HepG2 (cell line): ENCODE data around the gene ZNF714. TPM values are rescaled to one million over a fixed set of nuclear protein-coding genes. Genes with fewer than 3 reads are reported as not detected.

ENCODE experiments used
- ESRRA ChIP-seq: sonication (generic); formaldehyde crosslinking; IDR thresholded peaks from 2 replicates; pipeline ENCODE4 v1.5.1; 2020; ENCODE audit warnings: mild to moderate bottlenecking, low read depth, missing genetic modification reagents
- KDM6A ChIP-seq: IDR thresholded peaks from 2 replicates; pipeline ENCODE4 v1.6.1; 2016; ENCODE audit warnings: low read depth
- PAF1 ChIP-seq: IDR thresholded peaks from 2 replicates; pipeline ENCODE4 v1.6.1; 2016; ENCODE audit warnings: missing genetic modification reagents, missing compliant biosample characterization
- POLR2A ChIP-seq, 2 experiments: IDR thresholded peaks; 2 replicates each; pipeline ENCODE4 v1.6.1; 2011; ENCODE audit warnings: low read depth in 2 of 2, low read length in 2 of 2, mild to moderate bottlenecking in 1 of 2, moderate library complexity in 1 of 2; ENCODE audit not compliant: insufficient read depth in 1 of 2
- SP2 ChIP-seq: sonication (generic); formaldehyde crosslinking; IDR thresholded peaks from 2 replicates; pipeline ENCODE4 v1.5.1; 2020; ENCODE audit warnings: mild to moderate bottlenecking, missing genetic modification reagents
- TAF1 ChIP-seq: sonication (generic); formaldehyde crosslinking; IDR thresholded peaks from 2 replicates; pipeline ENCODE4 v1.4.0; 2020; ENCODE audit warnings: missing genetic modification reagents
- ZNF225 ChIP-seq: sonication (generic); formaldehyde crosslinking; IDR thresholded peaks from 2 replicates; pipeline ENCODE4 v1.4.0; 2020; ENCODE audit warnings: mild to moderate bottlenecking, missing genetic modification reagents
- ZNF24 ChIP-seq: fragments of 450-650 bp; IDR thresholded peaks from 2 replicates; pipeline ENCODE4 v1.6.1; 2017; ENCODE audit warnings: antibody characterized with exemption, mild to moderate bottlenecking
- ZNF282 ChIP-seq: fragments of 450-650 bp; IDR thresholded peaks from 2 replicates; pipeline ENCODE4 v1.6.1; 2018; ENCODE audit not compliant: partially characterized antibody
- ZNF496 ChIP-seq: sonication (generic); formaldehyde crosslinking; IDR thresholded peaks from 2 replicates; pipeline ENCODE4 v1.8.1; 2023; ENCODE audit warnings: mild to moderate bottlenecking, moderate library complexity, missing genetic modification reagents; ENCODE audit not compliant: insufficient replicate concordance
- ZNF616 ChIP-seq: sonication (generic); formaldehyde crosslinking; IDR thresholded peaks from 2 replicates; pipeline ENCODE4 v1.5.0; 2020; ENCODE audit warnings: low read depth, mild to moderate bottlenecking, missing genetic modification reagents
- polyA plus RNA-seq, 8 experiments: library from polyadenylated mRNA; depleted of rRNA in 3 of 8; stranded (reverse) in 7 of 8; unstranded in 1 of 8; fragments of >200 nt; fragmentation: Illumina TruSeq in 4 of 8; extraction: Trizol in 4 of 8; gene quantifications; 2 replicates each; pipeline versions ENCODE4 v1.2.1 to v1.2.3, GENCODE V29; 2011 to 2016; ENCODE audit warnings: low read depth in 4 of 8, missing spikeins in 1 of 8, mixed read lengths in 1 of 8; ENCODE audit not compliant: insufficient read depth in 1 of 8
- total RNA-seq, 5 experiments: library from RNA; depleted of rRNA; stranded (reverse); fragments of >200 nt; fragmentation: Illumina TruSeq; extraction: Trizol; gene quantifications; 2 replicates each; pipeline ENCODE4 v1.2.3, GENCODE V29; 2016; ENCODE audit warnings: low read depth in 1 of 5
- TF ChIP-seq, protein P1 (sequence below): sonication (generic); formaldehyde crosslinking; IDR thresholded peaks from 2 replicates; pipeline ENCODE4 v1.4.0; 2020; ENCODE audit warnings: missing genetic modification reagents
- TF ChIP-seq, protein P2 (sequence below): sonication (generic); formaldehyde crosslinking; IDR thresholded peaks from 2 replicates; pipeline ENCODE4 v1.4.0; 2020; ENCODE audit warnings: missing genetic modification reagents, low read depth, mild to moderate bottlenecking, borderline replicate concordance
- TF ChIP-seq, protein P3 (sequence below): sonication (generic); formaldehyde crosslinking; IDR thresholded peaks from 2 replicates; pipeline ENCODE4 v1.4.0; 2020; ENCODE audit warnings: mild to moderate bottlenecking, missing genetic modification reagents
- TF ChIP-seq, protein P4 (sequence below): sonication (generic); formaldehyde crosslinking; IDR thresholded peaks from 2 replicates; pipeline ENCODE4 v1.4.0; 2020; ENCODE audit warnings: missing genetic modification reagents
- TF ChIP-seq, protein P5 (sequence below): IDR thresholded peaks from 2 replicates; pipeline ENCODE4 v1.6.1; 2016; ENCODE audit warnings: low read depth, control low read depth
- TF ChIP-seq, protein P6 (sequence below): sonication (generic); formaldehyde crosslinking; conservative IDR thresholded peaks from 2 replicates; pipeline ENCODE4 v1.4.0; 2020; ENCODE audit warnings: missing genetic modification reagents

The ZNF714 gene
- total and polyA plus RNA-seq, 2 of the 13 experiments (the other 11 are each of a cell fraction or from before 2014, with no cell fraction given) = 6.7 to 27.8 TPM

DNA sequence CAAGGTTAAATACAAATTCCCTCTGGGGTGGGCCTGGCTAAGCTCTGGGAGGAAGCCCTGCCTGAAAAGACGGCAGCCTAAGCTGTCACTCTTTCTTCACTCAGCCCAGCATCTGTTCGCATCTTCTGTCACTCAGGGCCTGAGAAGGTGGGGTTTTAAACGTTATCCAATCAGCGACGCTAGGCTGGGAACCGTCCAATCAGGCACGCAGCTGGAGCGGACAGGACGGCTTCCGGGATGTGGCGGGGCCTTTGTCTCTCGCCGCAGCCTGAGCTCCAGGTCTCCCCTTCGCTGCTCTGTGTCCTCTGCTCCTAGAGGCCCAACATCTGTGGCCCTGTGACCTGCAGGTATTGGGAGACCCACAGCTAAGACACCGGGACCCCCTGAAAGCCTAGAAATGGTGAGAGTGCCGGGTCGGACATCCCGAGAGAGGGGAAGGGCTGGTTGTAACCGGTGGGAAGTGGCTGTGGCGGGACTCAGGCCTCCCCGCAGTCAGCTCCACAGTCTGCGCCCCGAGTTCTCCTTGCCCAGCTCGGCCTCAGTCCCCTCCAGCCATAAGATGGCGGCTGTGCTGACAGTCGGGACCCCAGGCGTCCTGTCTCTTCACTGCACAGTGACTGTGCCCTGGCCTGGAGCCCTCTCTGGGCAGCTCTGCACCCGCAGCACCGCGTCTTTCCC lies 59.9 kb downstream of the ZNF714 start, which contains the start of gene ZNF431 (continued):
- TF ChIP-seq, protein P1, sequence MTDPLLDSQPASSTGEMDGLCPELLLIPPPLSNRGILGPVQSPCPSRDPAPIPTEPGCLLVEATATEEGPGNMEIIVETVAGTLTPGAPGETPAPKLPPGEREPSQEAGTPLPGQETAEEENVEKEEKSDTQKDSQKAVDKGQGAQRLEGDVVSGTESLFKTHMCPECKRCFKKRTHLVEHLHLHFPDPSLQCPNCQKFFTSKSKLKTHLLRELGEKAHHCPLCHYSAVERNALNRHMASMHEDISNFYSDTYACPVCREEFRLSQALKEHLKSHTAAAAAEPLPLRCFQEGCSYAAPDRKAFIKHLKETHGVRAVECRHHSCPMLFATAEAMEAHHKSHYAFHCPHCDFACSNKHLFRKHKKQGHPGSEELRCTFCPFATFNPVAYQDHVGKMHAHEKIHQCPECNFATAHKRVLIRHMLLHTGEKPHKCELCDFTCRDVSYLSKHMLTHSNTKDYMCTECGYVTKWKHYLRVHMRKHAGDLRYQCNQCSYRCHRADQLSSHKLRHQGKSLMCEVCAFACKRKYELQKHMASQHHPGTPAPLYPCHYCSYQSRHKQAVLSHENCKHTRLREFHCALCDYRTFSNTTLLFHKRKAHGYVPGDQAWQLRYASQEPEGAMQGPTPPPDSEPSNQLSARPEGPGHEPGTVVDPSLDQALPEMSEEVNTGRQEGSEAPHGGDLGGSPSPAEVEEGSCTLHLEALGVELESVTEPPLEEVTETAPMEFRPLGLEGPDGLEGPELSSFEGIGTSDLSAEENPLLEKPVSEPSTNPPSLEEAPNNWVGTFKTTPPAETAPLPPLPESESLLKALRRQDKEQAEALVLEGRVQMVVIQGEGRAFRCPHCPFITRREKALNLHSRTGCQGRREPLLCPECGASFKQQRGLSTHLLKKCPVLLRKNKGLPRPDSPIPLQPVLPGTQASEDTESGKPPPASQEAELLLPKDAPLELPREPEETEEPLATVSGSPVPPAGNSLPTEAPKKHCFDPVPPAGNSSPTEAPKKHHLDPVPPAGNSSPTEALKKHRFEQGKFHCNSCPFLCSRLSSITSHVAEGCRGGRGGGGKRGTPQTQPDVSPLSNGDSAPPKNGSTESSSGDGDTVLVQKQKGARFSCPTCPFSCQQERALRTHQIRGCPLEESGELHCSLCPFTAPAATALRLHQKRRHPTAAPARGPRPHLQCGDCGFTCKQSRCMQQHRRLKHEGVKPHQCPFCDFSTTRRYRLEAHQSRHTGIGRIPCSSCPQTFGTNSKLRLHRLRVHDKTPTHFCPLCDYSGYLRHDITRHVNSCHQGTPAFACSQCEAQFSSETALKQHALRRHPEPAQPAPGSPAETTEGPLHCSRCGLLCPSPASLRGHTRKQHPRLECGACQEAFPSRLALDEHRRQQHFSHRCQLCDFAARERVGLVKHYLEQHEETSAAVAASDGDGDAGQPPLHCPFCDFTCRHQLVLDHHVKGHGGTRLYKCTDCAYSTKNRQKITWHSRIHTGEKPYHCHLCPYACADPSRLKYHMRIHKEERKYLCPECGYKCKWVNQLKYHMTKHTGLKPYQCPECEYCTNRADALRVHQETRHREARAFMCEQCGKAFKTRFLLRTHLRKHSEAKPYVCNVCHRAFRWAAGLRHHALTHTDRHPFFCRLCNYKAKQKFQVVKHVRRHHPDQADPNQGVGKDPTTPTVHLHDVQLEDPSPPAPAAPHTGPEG (CRISPR knock-in tag) = no peak
- TF ChIP-seq, protein P2, sequence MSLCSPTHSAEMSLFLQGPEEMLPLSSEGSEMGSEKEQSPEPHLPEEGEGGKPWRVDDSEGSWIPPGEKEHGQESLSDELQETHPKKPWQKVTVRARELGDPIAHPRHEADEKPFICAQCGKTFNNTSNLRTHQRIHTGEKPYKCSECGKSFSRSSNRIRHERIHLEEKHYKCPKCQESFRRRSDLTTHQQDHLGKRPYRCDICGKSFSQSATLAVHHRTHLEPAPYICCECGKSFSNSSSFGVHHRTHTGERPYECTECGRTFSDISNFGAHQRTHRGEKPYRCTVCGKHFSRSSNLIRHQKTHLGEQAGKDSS (CRISPR knock-in tag) = 0 out of 2 replicates have a peak, but pooled peaks have one; percentile 11
- TF ChIP-seq POLR2A (IDR thresholded peaks at IDR 0.05; ENCODE audit: insufficient read depth in 1 of 2, low read depth in 2 of 2, low read length in 2 of 2) (peak; percentile 83 to 92), PAF1 (CRISPR knock-in tag) (no peak), ZNF24 (no peak), ZNF282 (no peak), ESRRA (no peak), TAF1 (peak; percentile 85), ZNF225 (CRISPR knock-in tag) (peak; percentile 86; the same call in 1 of the 2 replicates), ZNF616 (CRISPR knock-in tag) (no peak), SP2 (CRISPR knock-in tag) (peak; percentile 87), ZNF496 (CRISPR knock-in tag) (no peak), KDM6A (CRISPR knock-in tag) (no peak)
- TF ChIP-seq, protein P3, sequence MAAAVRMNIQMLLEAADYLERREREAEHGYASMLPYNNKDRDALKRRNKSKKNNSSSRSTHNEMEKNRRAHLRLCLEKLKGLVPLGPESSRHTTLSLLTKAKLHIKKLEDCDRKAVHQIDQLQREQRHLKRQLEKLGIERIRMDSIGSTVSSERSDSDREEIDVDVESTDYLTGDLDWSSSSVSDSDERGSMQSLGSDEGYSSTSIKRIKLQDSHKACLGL (CRISPR knock-in tag) = peak; percentile 48; the same call in 1 of the 2 replicates
- TF ChIP-seq, protein P4, sequence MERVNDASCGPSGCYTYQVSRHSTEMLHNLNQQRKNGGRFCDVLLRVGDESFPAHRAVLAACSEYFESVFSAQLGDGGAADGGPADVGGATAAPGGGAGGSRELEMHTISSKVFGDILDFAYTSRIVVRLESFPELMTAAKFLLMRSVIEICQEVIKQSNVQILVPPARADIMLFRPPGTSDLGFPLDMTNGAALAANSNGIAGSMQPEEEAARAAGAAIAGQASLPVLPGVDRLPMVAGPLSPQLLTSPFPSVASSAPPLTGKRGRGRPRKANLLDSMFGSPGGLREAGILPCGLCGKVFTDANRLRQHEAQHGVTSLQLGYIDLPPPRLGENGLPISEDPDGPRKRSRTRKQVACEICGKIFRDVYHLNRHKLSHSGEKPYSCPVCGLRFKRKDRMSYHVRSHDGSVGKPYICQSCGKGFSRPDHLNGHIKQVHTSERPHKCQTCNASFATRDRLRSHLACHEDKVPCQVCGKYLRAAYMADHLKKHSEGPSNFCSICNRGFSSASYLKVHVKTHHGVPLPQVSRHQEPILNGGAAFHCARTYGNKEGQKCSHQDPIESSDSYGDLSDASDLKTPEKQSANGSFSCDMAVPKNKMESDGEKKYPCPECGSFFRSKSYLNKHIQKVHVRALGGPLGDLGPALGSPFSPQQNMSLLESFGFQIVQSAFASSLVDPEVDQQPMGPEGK (CRISPR knock-in tag) = no peak
- TF ChIP-seq, protein P5, sequence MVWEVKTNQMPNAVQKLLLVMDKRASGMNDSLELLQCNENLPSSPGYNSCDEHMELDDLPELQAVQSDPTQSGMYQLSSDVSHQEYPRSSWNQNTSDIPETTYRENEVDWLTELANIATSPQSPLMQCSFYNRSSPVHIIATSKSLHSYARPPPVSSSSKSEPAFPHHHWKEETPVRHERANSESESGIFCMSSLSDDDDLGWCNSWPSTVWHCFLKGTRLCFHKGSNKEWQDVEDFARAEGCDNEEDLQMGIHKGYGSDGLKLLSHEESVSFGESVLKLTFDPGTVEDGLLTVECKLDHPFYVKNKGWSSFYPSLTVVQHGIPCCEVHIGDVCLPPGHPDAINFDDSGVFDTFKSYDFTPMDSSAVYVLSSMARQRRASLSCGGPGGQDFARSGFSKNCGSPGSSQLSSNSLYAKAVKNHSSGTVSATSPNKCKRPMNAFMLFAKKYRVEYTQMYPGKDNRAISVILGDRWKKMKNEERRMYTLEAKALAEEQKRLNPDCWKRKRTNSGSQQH (CRISPR knock-in tag) = peak; percentile 69; the same call in 1 of the 2 replicates
- TF ChIP-seq, protein P6, sequence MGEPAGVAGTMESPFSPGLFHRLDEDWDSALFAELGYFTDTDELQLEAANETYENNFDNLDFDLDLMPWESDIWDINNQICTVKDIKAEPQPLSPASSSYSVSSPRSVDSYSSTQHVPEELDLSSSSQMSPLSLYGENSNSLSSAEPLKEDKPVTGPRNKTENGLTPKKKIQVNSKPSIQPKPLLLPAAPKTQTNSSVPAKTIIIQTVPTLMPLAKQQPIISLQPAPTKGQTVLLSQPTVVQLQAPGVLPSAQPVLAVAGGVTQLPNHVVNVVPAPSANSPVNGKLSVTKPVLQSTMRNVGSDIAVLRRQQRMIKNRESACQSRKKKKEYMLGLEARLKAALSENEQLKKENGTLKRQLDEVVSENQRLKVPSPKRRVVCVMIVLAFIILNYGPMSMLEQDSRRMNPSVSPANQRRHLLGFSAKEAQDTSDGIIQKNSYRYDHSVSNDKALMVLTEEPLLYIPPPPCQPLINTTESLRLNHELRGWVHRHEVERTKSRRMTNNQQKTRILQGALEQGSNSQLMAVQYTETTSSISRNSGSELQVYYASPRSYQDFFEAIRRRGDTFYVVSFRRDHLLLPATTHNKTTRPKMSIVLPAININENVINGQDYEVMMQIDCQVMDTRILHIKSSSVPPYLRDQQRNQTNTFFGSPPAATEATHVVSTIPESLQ = no peak
